DLD1 (cell line): ENCODE data around the gene RASA3.
"Not testable (repeated sequence)": the region's sequence is repeated elsewhere in the genome, so short reads cannot be mapped to it uniquely, and the experiment has no call there.

Experiments used
- in situ Hi-C: cut with HindIII; loops from 2 replicates; pipeline ENCODE4 v1.10.0; 2017; ENCODE audit warnings: low sequenced_read_pairs

The RASA3 gene

DNA sequence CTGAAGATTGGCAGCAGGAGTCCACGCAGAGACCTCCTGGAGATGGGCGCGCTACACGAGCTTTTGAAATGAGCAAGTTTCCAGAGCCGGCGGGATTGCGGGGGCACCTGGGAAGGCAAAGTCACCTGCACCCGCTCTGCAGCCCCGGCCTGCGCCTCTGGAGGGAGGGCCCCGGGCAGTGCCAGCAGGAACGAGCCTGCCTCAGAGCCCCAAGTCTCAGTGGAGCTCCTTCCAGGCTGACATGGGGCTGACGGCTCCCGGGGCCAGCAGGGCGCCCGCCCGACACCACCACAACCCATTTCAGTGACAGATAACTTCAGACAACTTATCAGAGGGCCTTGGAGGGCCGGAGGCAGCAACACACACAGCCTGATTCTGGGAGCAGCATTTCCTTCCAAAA is 45.0 kb downstream of the RASA3 start:
- in situ Hi-C loops = no loop called here

GRCh38 chr13:114082849-114083645 is 49.4 kb downstream of the RASA3 start:
- in situ Hi-C loops = no loop called here

DNA sequence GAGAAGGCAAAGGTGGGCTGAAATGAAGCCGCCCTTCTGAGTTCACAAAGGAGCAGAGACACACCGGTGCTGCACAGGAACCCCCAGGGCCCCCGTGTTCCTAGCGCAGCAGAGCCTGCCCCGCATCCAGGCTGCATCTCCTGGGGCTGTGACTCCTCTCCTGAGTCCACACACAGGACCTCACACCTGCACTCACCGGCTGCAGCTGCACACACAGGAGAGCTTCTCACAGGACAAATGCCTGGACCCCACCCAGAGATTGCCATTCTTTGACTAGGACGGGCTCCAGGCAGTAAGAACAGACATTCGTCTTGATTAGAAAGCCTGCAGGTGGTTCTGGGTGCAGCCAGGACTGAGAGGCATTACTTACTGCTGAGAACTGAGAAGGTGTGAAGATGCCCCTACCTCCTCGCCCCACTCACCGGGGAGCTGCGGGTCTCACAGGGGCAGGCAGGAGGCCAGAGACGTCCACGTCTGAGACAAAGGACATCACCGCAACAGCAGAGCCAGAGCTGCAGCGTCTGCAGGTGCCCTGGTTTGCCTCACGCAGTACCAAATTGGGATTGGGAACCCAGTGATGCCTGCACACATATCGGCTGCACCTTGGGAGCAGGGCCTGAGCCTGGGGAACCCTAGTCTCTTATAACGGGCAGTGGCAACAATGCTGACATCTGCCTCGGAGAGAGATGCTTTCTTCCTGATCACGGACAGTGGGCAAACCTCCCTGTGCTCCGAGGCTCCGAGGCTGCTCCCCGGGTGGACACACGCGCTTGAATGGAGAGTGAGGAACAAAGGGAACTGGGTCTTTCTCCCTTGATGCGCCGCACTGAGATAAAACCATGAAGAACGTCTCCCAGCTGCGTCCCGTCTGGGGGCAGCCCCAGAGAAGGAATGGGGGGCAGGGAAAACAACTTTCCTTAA is 50.4 kb downstream of the RASA3 start:
- in situ Hi-C loops = no loop called here

GRCh38 chr13:114080739-114081561 is 51.5 kb downstream of the RASA3 start:
- in situ Hi-C loops = no loop called here

DNA sequence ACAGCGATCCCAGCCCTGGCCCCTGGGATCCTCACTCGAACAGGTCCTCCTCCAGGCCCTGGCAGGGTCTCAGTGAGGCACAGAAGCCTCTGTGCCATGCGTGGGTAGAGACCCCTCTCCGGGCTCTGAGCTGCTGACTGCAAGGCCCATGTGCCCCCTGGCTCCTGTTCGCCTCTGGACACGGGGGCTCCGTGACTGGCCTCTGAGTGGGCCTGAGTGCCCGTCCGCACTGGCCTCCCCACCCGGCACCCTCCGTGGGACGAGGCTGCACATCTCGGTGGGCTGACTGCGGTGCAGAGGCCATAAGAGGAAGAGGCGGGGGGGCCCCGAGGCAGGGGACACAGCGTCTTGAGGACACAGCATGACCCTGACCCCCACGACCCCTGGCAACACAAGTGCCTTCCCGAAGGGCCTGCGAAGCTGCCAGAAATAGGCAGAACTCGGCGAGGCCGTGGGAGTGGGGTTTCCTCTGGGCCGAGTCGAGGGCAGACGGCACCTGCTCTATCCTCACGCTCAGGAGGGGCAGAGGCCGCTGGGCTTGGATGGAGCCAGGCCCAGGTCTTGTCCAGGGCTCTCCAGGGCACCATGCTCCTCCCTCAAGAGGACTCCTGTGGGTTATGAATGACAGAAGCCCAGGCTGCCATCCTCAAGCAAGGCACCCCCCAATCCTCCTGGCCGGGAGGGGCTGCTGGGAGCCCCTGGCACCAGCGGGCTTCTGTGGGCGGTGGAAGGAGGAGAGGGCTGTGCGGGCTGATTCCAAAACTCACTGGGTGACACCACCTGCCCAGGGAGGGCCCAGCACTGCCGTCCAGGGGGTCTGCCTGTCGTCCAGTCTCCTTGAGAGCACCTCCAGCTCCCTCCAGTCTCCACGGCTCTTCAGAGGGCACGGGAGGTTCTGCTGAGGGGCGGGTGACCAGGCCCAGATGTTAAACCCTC is 52.6 kb downstream of the RASA3 start:
- in situ Hi-C loops = no loop called here

DNA sequence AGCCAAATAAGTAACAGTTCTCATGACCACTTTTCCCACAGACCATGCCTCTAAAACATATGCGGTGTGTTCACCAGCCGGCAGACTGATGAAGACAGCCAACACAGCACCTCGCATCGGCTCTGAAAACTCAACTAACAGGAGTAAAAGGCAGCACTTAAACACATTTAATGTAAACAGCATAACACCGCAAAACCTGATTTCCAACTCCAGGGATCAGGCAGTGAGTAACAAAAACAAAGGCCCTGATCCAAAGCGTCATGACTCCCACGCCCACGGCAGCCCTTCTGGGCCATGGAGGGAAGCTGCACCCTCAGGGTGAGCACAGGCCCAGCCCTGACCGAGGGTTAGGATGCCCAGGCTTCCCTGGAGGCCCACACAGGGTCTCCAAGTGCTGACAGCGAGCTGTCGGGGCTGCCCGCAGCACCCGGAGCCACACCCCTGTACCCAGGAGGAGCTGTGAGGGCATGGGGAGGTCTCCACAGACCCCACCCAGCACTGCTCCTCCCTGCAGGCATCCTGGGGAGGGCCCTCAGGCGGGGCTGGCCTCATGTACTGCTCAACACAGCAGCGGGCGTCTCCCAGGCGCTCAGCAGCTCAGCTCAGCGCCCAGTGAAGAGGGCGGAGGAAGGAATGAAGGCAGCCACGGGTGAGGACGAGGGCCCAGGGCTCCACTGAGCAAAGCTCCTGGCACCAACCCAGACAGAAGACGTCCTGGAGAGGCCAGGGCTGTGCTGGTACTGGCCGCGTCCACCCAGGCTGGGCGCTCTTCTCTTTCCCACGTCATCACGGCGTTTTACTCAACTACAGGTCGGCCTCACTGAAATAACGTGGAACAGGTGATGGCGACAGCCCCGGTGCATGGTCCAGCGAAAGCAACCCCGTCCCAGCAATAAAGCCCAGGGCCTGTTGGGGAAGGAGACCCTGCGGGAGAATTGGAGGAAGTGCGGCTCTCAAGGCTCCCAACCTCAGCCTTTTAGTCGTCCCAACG is 53.7 kb downstream of the RASA3 start:
- in situ Hi-C loops = no loop called here

GRCh38 chr13:114077933-114078325 is 54.5 kb downstream of the RASA3 start:
- in situ Hi-C loops = no loop called here

DNA sequence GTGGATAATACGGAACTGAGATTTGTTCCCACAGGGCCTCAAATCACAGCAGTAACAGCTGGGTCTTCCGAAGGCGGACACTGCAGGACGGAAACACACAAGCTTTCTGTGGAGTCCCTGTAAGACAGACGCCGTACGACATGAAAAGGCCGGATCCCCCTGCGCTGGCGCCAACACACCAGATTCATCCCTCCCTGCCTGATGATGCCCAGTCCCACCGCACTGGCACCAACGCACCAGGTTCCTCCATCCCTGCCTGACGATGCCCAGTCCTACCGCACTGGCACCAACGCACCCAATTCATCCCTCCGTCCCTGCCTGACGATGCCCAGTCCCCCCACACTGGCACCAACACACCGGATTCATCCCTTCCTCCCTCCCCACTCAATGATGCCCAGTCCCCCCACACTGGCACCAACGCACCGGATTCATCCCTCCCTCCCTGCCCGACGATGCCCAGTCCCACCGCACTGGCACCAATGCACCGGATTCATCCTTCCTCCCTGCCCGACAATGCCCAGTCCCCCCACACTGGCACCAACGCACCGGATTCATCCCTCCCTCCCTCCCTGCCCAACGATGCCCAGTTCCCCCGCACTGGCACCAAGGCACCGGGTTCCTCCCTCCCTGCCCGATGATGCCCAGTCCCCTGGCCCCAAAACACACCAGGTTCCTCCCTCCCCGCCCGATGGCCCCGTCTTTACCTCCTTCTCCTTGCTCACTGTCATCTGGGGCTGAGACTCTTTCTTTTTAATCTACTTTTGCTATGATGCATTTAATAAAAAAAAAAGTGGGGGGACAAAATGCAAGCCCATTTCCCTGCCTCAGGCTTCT is 55.1 kb downstream of the RASA3 start:
- in situ Hi-C loops = no loop called here

- in situ Hi-C loops = no loop called here
Observed at GRCh38 chr13:114076329-114077090, 55.9 kb downstream of the RASA3 start.

DNA sequence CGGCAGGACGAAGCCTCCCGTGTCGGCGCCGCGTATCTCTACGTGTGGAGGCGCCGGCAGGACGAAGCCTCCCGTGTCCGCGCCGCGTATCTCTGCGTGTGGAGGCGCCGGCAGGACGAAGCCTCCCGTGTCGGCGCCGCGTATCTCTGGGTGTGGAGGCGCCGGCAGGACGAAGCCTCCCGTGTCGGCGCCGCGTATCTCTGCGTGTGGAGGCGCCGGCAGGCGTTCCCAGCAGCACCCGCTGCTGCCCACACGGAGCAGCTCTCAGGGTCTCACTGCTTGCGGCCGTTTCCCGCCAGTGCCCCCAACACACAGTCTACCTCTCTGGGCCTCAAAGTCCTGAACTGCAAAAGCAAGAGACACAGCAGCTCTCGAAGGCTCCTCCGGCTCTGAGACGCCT is 56.6 kb downstream of the RASA3 start:
- in situ Hi-C loops = not testable (repeated sequence)

DNA sequence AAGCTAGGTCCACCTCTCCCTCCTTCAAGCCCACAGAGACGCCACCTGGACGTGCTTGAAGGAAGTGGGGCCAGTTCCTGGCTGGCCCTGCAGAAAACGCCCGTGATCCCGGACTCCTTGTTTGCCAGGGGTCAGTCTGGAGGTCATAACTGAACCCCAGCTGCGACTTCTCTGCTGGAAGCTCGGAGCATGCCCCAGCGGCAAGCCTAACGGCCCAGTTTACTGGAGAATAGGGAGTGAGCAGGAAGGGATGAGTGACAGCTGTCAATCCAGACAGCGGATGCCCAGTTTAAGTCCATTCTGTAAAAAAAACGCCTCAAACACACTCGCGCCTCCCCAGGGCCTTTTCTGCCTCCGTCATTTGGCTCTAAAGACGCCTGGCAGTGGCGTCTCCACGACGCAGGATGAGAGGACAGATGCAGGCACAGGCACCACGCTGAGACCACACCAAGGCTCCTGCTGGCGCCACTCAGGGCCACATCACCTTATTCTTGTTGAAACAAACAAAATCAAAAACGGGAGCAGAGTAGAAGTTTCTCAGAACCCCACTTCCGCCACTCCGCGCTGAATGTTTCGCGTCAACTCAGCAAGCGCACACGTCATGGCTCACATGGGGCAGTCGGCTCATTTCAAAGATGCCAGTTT is 57.6 kb downstream of the RASA3 start:
- in situ Hi-C loops = no loop called here

- in situ Hi-C loops = no loop called here
Observed at GRCh38 chr13:114073881-114074612, 58.4 kb downstream of the RASA3 start.

GRCh38 chr13:114072421-114072820 is 60.0 kb downstream of the RASA3 start:
- in situ Hi-C loops = no loop called here

DNA sequence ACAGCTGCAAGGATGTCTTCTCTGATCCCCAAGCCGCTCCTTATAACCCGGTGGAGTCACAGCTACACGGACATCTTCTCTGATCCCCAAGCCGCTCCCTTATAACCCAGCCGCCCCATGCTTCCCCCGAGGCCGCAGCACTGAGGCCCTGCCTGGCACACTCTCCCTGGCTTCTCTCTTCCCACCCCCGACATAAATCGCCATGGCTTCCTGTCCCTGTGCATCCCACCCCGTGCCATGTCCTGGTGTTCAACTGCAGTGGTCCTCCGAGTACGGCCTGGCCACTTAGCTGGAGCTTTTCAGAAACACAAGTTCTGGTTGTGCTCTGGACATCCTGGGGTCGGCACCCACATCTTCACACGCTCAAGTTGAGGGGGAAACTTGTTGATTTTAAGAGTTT is 60.4 kb downstream of the RASA3 start:
- in situ Hi-C loops = no loop called here

DNA sequence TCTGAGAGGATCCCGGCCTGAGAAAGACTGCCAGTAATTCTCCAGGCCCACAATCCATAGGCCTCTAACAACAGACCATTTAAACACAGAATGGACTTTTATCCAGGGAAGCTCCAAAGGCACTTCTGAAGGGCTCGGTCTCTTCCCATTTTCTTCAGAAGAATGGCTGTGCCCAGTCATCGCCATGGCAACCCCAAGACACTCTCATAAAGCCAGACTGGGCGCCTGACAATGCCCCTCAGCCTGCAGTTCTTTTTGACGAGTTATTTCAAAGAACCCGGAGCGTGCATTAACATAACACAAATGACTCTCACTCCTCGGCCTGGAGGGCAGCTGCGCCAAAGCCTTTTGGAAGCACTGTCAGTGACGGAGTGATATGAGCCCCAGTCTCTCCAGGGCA is 61.0 kb downstream of the RASA3 start:
- in situ Hi-C loops = no loop called here
